WI38 (cell line): ENCODE data around the gene FAM107A.
A peak's percentile ranks its signal among the peaks of the same experiment; 100 is the strongest.

Source experiments
- H3K4me3 ChIP-seq: 2 replicates; pipeline ENCODE4 v1.5.1; 2011; ENCODE audit warnings: low read depth, mild to moderate bottlenecking, control low read depth, low read length
- CTCF ChIP-seq: IDR thresholded peaks from 2 replicates; pipeline ENCODE4 v1.5.1; 2012; ENCODE audit warnings: low read depth, mild to moderate bottlenecking, control low read depth, low read length

FAM107A gene

GRCh38 chr3:58560771-58561311 is 16.4 kb downstream of the FAM107A start:
- peak; percentile 59 for TF ChIP-seq CTCF
- H3K4me3 ChIP-seq = no peak overlapping the region

- TF ChIP-seq CTCF = no peak
- no peak overlapping the region for H3K4me3 ChIP-seq
Observed at GRCh38 chr3:58559586-58559985, 17.6 kb downstream of the FAM107A start.

GRCh38 chr3:58557491-58557890 is 19.7 kb downstream of the FAM107A start:
- TF ChIP-seq CTCF = no peak
- H3K4me3 ChIP-seq = no peak overlapping the region

GRCh38 chr3:58556761-58557221 is 20.4 kb downstream of the FAM107A start:
- no peak overlapping the region for H3K4me3 ChIP-seq
- no peak for TF ChIP-seq CTCF

- H3K4me3 ChIP-seq = no peak overlapping the region
- TF ChIP-seq CTCF = no peak
Observed at GRCh38 chr3:58556001-58556400, 21.2 kb downstream of the FAM107A start.

- no peak overlapping the region for H3K4me3 ChIP-seq
- TF ChIP-seq CTCF = no peak
Observed at GRCh38 chr3:58555203-58555602, 22.0 kb downstream of the FAM107A start.

GRCh38 chr3:58553003-58553402 is 24.2 kb downstream of the FAM107A start:
- H3K4me3 ChIP-seq = no peak overlapping the region
- no peak for TF ChIP-seq CTCF
